IMR-90 (cell line): Measurements from ENCODE around the gene ZNF701. TPM values are rescaled to one million over a fixed set of nuclear protein-coding genes. Genes with fewer than 3 reads are reported as not detected.

Experiments used
- ATAC-seq: fragments of 200-7000 bp; cut with Tn5 transposase; 2 replicates; pipeline ENCODE4 v1.9.1; 2020; ENCODE audit warnings: low read depth, mild to moderate bottlenecking, moderate library complexity
- BruUV-seq: library from RNA; stranded (reverse); fragments of 400-500 nt; replicated peaks from 2 replicates; lab custom pipeline; 2021; lab: Mats Ljungman, UMichigan
- CTCF ChIA-PET: fragments of 300-600 bp; formaldehyde crosslinking; extraction: SDS; loops from one replicate; lab custom pipeline; 2021; ENCODE audit warnings: antibody characterized with exemption; lab: Yijun Ruan, JAX
- POLR2A ChIA-PET: fragments of 300-600 bp; sonication (Branson Sonifier 250); formaldehyde crosslinking; loops from one replicate; lab custom pipeline; 2022; ENCODE audit warnings: antibody characterized with exemption; ENCODE audit not compliant: unreplicated experiment; lab: Charles Lee
- DNase-seq: peaks from one replicate; pipeline ENCODE4 v3.0.0; 2013
- H2AFZ ChIP-seq: replicated peaks from 2 replicates; pipeline ENCODE3; 2013; ENCODE audit warnings: low read length, mild to moderate bottlenecking; ENCODE audit not compliant: poor library complexity
- H2AK5ac ChIP-seq: 2 replicates; pipeline ENCODE4 v1.6.1; 2013; ENCODE audit warnings: low read depth, low read length, inconsistent platforms
- H2AK9ac ChIP-seq: replicated peaks from 2 replicates; pipeline ENCODE3; 2013; ENCODE audit warnings: mild to moderate bottlenecking, low read depth, low read length, moderate library complexity; ENCODE audit not compliant: poor library complexity
- H2BK120ac ChIP-seq: 2 replicates; pipeline ENCODE4 v1.6.1; 2013; ENCODE audit warnings: low read depth, low read length, inconsistent platforms
- H2BK15ac ChIP-seq: 3 replicates; pipeline ENCODE4 v1.6.1; 2013; ENCODE audit warnings: low read depth, low read length, inconsistent platforms
- H2BK20ac ChIP-seq: 2 replicates; pipeline ENCODE4 v1.6.1; 2013; ENCODE audit warnings: low read depth, mild to moderate bottlenecking, inconsistent platforms, low read length, moderate library complexity
- H2BK5ac ChIP-seq: 2 replicates; pipeline ENCODE4 v1.6.1; 2013; ENCODE audit warnings: mild to moderate bottlenecking, low read depth, low read length, inconsistent platforms; ENCODE audit not compliant: poor library complexity, severe bottlenecking
- H3K14ac ChIP-seq: replicated peaks from 2 replicates; pipeline ENCODE4 v1.6.1; 2013; ENCODE audit warnings: low read depth, low read length, inconsistent platforms
- H3K18ac ChIP-seq: 2 replicates; pipeline ENCODE4 v1.6.1; 2013; ENCODE audit warnings: low read depth, low read length, control low read depth
- H3K23ac ChIP-seq: 2 replicates; pipeline ENCODE4 v1.6.1; 2013; ENCODE audit warnings: low read depth, low read length, inconsistent platforms
- H3K27ac ChIP-seq: 2 replicates; pipeline ENCODE4 v1.5.1; 2013; ENCODE audit warnings: mild to moderate bottlenecking, control low read depth, low read length; ENCODE audit not compliant: insufficient read depth
- H3K27me3 ChIP-seq: 2 replicates; pipeline ENCODE4 v1.6.1; 2013; ENCODE audit warnings: low read length; ENCODE audit not compliant: control insufficient read depth, insufficient read depth
- H3K36me3 ChIP-seq: 2 replicates; pipeline ENCODE4 v1.6.1; 2013; ENCODE audit warnings: low read length, mixed read lengths; ENCODE audit not compliant: control insufficient read depth, insufficient read depth
- H3K4ac ChIP-seq: 2 replicates; pipeline ENCODE4 v1.6.1; 2013; ENCODE audit warnings: low read depth, low read length, inconsistent platforms
- H3K4me1 ChIP-seq: 2 replicates; pipeline ENCODE4 v1.6.1; 2013; ENCODE audit warnings: low read length, mixed read lengths; ENCODE audit not compliant: control insufficient read depth, insufficient read depth
- H3K4me2 ChIP-seq: 2 replicates; pipeline ENCODE4 v1.6.1; 2013; ENCODE audit warnings: low read depth, mild to moderate bottlenecking, control low read depth, low read length, moderate library complexity
- H3K4me3 ChIP-seq: 2 replicates; pipeline ENCODE4 v1.5.1; 2013; ENCODE audit warnings: low read depth, mild to moderate bottlenecking, control low read depth, low read length, moderate library complexity; ENCODE audit not compliant: insufficient read depth
- H3K56ac ChIP-seq: 2 replicates; pipeline ENCODE4 v1.6.1; 2013; ENCODE audit warnings: low read length, inconsistent platforms; ENCODE audit not compliant: insufficient read depth; ENCODE audit errors: extremely low read depth
- H3K79me1 ChIP-seq, 2 experiments: 2 replicates each; pipeline ENCODE4 v1.6.1; 2013; ENCODE audit warnings: low read length in 2 of 2, inconsistent platforms in 1 of 2, low read depth in 1 of 2
- H3K9ac ChIP-seq: 2 replicates; pipeline ENCODE4 v1.6.1; 2013; ENCODE audit warnings: low read depth, low read length, control low read depth
- H3K9me1 ChIP-seq: 2 replicates; pipeline ENCODE4 v1.6.1; 2013; ENCODE audit warnings: low read length, inconsistent platforms; ENCODE audit not compliant: insufficient read depth
- H3K9me3 ChIP-seq: 2 replicates; pipeline ENCODE4 v1.6.1; 2013; ENCODE audit warnings: low read length; ENCODE audit not compliant: control insufficient read depth, insufficient read depth
- H4K20me1 ChIP-seq: 2 replicates; pipeline ENCODE4 v1.6.1; 2013; ENCODE audit warnings: low read length, inconsistent platforms; ENCODE audit not compliant: insufficient read depth
- H4K5ac ChIP-seq: 2 replicates; pipeline ENCODE4 v1.6.1; 2013; ENCODE audit warnings: mild to moderate bottlenecking, low read depth, low read length, control low read depth
- H4K8ac ChIP-seq, 2 experiments: 2 replicates each; pipeline ENCODE4 v1.6.1; 2013; ENCODE audit warnings: low read depth in 2 of 2, low read length in 2 of 2, control low read depth in 1 of 2, inconsistent platforms in 1 of 2
- H4K91ac ChIP-seq: 2 replicates; pipeline ENCODE4 v1.6.1; 2013; ENCODE audit warnings: low read depth, low read length, inconsistent platforms; ENCODE audit not compliant: insufficient read depth
- CHD1 ChIP-seq: IDR thresholded peaks from 2 replicates; pipeline ENCODE4 v1.6.1; 2012; ENCODE audit warnings: low read depth, low read length, improper control_type of control experiment
- ELK1 ChIP-seq: fragments of 150-350 bp; IDR thresholded peaks from 2 replicates; pipeline ENCODE4 v1.6.1; 2016; ENCODE audit warnings: low read depth, mild to moderate bottlenecking, low read length, moderate library complexity, borderline replicate concordance
- MAFK ChIP-seq: IDR thresholded peaks from 2 replicates; pipeline ENCODE4 v1.6.1; 2012; ENCODE audit warnings: low read depth, low read length, improper control_type of control experiment
- WGBS, 2 experiments: methylation state at CpG; one replicate each; pipeline versions ENCODE4 v1.1.5 to v1.1.7; 2013; ENCODE audit warnings: missing lambda C conversion rate in 2 of 2; ENCODE audit not compliant: insufficient read length in 1 of 2; ENCODE audit errors: extremely low coverage in 2 of 2; 5-methylcytosine and 5-hydroxymethylcytosine counted together
- dilution Hi-C: fragments of 300-500 bp; cut with HindIII; formaldehyde crosslinking; loops from one replicate; pipeline ENCODE4 v1.14.3; 2018; ENCODE audit warnings: low sequenced_read_pairs; ENCODE audit not compliant: unreplicated experiment
- in situ Hi-C: fragments of 300-500 bp; cut with MboI; formaldehyde crosslinking; loops from 3 replicates; pipeline ENCODE4 v1.14.3; 2019; ENCODE audit warnings: low sequenced_read_pairs, inconsistent platforms, mixed read lengths
- intact Hi-C: fragments of 100-400 bp; cut with micrococcal nuclease; formaldehyde crosslinking; loops from 2 replicates; pipeline ENCODE4 v1.10.0; 2022
- polyA plus RNA-seq, 3 experiments: library from polyadenylated mRNA; depleted of rRNA; stranded (reverse); fragments of >200 nt; gene quantifications; 2 replicates each; pipeline ENCODE4 v1.2.3, GENCODE V29; 2012; ENCODE audit warnings: low replicate concordance in 1 of 3
- total RNA-seq: library from RNA; depleted of rRNA; stranded (reverse); fragments of >200 nt; gene quantifications from 2 replicates; pipeline ENCODE4 v1.2.3, GENCODE V29; 2012

ZNF701 gene
- total and polyA plus RNA-seq, 2 of the 4 experiments (the other 2 are of a cell fraction), result 3.8 to 12.2 TPM

- no peak overlapping the region for H3K9ac ChIP-seq
- dilution Hi-C loops, result no loop called here
- H3K4me2 ChIP-seq, result no peak overlapping the region
- intact Hi-C loops, result loop anchor here (10.0 kb wide), 1 partner anchor 212 kb away; no protein-coding TSS in a partner anchor
- H3K36me3 ChIP-seq, result peaks cover 4% of the 10 kb centered on the region
- H3K27me3 ChIP-seq, result no peaks in the 10 kb centered on the region
- H4K8ac ChIP-seq, result no peak overlapping the region
- no peak overlapping the region for H2BK5ac ChIP-seq
- ChIA-PET CTCF (interaction anchor here (0.7 kb wide), 1 partner anchor 167 kb away, joined by 4 read pairs; no protein-coding TSS in a partner anchor), POLR2A (no interaction called here)
- no peak overlapping the region for H2BK20ac ChIP-seq
- no peak overlapping the region for H3K18ac ChIP-seq
- no peak overlapping the region for H2AK5ac ChIP-seq
- no peak overlapping the region for H3K4ac ChIP-seq
- no peak overlapping the region for H3K27ac ChIP-seq
- no peak overlapping the region for H3K23ac ChIP-seq
- ATAC-seq (no peak), DNase-seq (no peak)
- H3K14ac ChIP-seq, result no peak overlapping the region
- H3K9me3 ChIP-seq, result no peaks in the 10 kb centered on the region
- in situ Hi-C loops, result no loop called here
- H2AK9ac ChIP-seq, result no peak overlapping the region
- no CpG with 5 or more reads among the region's 2 CpGs for WGBS, 2 experiments
- no peak overlapping the region for H3K56ac ChIP-seq
- BruUV-seq, result no TSS peak
- H3K4me1 ChIP-seq, result peaks cover 3% of the 10 kb centered on the region
- no peaks in the 10 kb centered on the region for H3K9me1 ChIP-seq
- H2BK120ac ChIP-seq, result no peak overlapping the region
- no peaks in the 10 kb centered on the region for H4K20me1 ChIP-seq
- H2BK15ac ChIP-seq, result no peak overlapping the region
- H2AFZ ChIP-seq, result no peak overlapping the region
- H4K91ac ChIP-seq, result no peak overlapping the region
- peaks cover 36 to 44% of the 10 kb centered on the region in 2 experiments for H3K79me1 ChIP-seq
- TF ChIP-seq CHD1 (no peak), ELK1 (no peak), MAFK (peak; percentile 92)
- H4K5ac ChIP-seq, result no peak overlapping the region
- no peak overlapping the region for H3K4me3 ChIP-seq
These were observed 37.6 kb upstream of the ZNF701 start for GRCh38 chr19:52532480-52532879.
